ENCODE results near the gene CFAP299.

Gene CFAP299

DNA sequence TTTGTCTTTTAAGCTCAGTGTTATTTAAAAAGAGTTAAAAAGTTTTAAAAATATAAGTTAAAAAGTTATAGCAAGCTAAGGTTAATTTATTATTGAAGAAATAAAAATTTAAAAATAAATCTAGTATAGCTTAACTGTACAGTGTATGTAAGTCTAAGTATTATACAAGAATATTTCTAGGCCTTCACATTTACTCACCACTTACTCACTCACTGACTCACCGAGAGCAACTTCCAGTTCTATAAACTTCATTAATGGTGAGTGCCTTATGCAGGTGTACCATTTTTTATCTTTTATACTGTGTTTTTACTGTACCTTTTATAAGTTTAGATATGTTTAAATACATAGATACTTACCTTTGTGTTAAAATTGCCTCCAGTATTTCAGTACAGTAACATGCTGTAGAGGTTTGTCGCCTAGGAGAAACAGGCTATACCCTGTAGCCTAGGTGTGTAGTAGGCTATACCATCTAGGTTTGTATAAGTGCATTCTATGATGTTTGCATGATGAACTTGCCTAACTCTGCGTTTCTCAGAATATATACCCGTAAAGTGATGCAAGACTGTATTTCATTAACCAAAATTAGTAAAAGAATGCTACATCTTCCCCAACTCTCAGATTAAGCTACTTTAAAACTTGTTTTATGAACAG, 202.9 kb downstream of the CFAP299 start:
- TF ChIP-seq, protein P1, sequence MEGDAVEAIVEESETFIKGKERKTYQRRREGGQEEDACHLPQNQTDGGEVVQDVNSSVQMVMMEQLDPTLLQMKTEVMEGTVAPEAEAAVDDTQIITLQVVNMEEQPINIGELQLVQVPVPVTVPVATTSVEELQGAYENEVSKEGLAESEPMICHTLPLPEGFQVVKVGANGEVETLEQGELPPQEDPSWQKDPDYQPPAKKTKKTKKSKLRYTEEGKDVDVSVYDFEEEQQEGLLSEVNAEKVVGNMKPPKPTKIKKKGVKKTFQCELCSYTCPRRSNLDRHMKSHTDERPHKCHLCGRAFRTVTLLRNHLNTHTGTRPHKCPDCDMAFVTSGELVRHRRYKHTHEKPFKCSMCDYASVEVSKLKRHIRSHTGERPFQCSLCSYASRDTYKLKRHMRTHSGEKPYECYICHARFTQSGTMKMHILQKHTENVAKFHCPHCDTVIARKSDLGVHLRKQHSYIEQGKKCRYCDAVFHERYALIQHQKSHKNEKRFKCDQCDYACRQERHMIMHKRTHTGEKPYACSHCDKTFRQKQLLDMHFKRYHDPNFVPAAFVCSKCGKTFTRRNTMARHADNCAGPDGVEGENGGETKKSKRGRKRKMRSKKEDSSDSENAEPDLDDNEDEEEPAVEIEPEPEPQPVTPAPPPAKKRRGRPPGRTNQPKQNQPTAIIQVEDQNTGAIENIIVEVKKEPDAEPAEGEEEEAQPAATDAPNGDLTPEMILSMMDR (IDR thresholded peaks at IDR 0.05): no peak

DNA sequence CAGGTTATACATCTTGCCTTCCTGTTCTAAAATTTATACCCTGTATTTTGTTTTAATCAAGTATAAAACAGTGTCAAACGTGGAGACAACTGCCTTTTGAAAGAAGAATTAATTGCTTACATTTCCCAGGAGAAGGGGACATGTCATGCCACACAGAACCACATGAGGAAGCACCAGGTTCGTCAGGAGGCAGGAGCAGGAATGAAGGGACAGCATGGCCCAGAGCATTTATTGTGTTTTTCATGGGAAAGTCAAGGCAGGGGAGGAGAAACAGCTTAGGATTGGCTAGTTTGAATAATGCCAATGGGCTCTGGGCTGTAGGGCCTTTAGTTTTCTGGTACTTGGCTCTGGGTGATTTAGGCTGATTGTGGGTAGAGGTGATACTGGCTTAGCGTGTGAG, 203.7 kb downstream of the CFAP299 start:
- TF ChIP-seq, protein P1 (IDR thresholded peaks at IDR 0.05): no peak

DNA sequence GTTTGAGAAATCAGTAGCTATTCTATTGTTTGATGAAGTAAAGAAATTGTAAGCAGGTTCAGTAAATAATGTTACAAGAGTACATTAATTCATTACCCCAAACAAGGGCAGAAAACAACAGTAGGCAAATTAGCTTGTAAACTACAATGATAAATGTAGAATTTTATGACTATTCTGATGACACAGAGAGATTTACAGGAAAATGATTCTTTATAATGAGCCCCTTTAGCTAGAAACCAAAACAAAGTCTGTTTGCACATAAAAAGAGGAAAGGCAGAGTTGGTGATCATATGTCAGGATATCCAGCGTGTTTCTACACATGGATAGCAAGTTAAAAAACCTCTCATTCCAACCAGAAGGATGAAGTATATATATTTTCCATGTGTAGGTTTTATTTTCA, 204.8 kb downstream of the CFAP299 start:
- TF ChIP-seq, protein P1 (IDR thresholded peaks at IDR 0.05): no peak

DNA sequence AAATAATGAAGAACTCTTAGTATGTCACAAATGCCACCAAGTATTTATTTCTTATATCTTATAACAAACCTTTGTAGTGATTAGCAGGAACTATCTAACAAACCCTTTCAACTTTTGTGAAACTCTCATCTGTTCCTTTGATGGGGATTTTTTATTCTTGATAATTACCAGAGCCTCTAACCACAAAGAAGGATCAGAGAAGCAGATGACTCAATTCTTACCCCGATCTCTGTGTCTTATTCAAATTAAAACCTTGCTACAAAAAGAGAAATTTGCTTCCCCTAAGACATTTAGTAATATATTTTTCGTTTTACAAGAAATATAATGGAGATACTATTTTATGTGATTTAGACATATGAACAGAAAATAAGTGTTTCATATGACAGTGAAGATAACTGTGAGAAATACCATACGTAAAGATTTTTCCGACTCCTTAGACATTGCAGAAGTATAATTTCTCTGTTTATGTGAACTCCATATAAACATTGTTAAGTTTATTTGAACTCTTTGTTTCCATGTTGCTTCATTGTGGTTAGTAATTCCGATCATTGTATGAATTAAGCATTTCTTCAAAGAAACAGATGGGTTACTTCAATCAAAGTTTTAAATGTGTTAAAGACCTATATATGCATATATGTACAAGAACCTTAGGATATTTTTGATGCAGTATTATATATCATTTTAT, 205.4 kb downstream of the CFAP299 start:
- TF ChIP-seq, protein P1 (IDR thresholded peaks at IDR 0.05): no peak

DNA sequence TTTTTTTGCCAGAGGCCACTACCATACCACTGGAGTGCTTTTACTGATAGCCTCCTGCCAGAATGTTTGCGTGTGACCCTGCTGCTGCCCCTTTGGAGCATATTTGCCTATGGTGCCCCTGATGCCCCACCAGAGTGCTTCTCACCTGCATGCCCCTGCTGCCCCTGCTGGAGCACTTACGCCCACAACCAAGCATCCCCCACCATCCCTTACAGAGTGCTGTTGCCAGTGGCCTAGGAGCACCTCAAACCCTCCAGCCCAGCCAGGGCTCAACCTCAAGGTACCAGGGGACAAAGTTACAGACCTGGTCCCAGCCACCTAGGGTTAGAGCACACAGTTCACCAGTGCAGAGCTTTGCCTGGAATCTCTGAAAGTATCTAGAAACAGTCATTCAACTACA, 207.2 kb downstream of the CFAP299 start:
- TF ChIP-seq, protein P1 (IDR thresholded peaks at IDR 0.05): no peak

DNA sequence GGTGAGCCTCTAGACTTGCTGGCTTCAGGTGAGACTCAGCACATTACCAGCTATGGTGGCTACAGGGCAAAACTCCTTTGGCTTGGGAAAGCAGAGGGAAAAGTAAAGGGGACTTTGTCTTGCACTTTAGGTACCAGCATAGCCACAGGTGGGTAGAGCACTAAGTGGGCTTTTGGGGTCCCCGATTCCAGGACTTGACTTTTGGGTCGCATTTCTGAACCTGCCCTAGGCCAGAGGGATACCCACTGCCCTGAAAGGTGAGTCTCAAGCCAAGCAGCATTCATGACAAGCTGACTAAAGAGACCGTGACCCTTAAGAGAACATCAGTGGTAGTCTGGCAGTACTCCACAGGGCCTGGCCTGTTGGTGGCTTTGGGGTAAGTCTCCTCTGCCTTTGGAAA, 224.8 kb downstream of the CFAP299 start:
- TF ChIP-seq, protein P1 (IDR thresholded peaks at IDR 0.05): no peak

DNA sequence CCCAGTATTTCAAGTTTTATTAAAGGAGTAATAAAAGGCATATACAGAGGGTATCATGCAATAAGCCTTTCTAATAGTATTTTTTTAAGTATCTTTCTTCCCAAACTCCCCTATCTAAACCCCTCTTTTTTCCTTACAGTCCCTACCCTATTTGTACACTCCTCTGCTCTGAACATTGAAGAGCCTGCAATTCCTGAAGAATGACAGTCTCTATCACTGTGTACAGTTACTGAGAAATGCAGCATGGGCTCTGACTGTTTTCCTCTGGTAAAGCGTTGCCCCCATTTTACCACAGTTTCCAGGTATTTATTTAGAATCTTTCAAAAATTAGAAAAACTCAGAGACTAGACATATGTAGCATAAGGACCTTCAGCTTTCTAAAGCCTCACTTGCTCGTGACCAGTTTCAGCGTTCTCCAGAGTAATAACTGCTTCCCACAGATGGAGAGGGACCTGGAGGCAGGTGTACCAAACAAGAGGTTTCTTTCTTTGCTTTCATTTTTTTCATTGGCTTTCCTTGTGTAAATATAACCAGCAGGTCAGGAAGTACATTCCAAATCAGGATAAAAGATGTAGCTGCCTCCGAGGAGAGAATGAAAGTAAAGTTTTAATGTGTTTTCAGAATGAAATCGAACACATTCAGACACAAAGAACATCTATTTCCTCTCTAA, 230.8 kb downstream of the CFAP299 start:
- TF ChIP-seq, protein P1 (IDR thresholded peaks at IDR 0.05): no peak
